Measurements from ENCODE around the gene ZC3HAV1L.
"Not testable (repeated sequence)": the region's sequence is repeated elsewhere in the genome, so short reads cannot be mapped to it uniquely, and the experiment has no call there.

ZC3HAV1L gene

GRCh38 chr7:139060695-139061237 lies 24.9 kb upstream of the ZC3HAV1L start:
- Histone ChIP-seq H3K36me3 (peaks cover 94% of the 10 kb centered on the region), H3K27me3 (no peaks in the 10 kb centered on the region), H3K9me3 (no peaks in the 10 kb centered on the region), H3K4me3 (ENCODE audit: low read depth in 1 of 2, low read length in 1 of 2) (no peak overlapping the region), H3K4me1 (ENCODE audit: control insufficient read depth in 1 of 2, insufficient read depth in 1 of 2, low read depth in 1 of 2, low read length in 1 of 2) (no peaks in the 10 kb centered on the region), H3K27ac (peak overlapping the region; percentile 19)
- TF ChIP-seq CTCF (IDR thresholded peaks at IDR 0.05) = no peak

- H3K36me3 ChIP-seq = peaks cover 94% of the 10 kb centered on the region
- no peaks in the 10 kb centered on the region for H3K9me3 ChIP-seq
- no peak overlapping the region for H3K4me3 ChIP-seq (ENCODE audit: low read depth in 1 of 2, low read length in 1 of 2)
- no peak overlapping the region for H3K27ac ChIP-seq
- no peak for TF ChIP-seq CTCF (IDR thresholded peaks at IDR 0.05)
- no peaks in the 10 kb centered on the region for H3K4me1 ChIP-seq (ENCODE audit: control insufficient read depth in 1 of 2, insufficient read depth in 1 of 2, low read depth in 1 of 2, low read length in 1 of 2)
- no peaks in the 10 kb centered on the region for H3K27me3 ChIP-seq
Measured at GRCh38 chr7:139059905-139060304, 24.1 kb upstream of the ZC3HAV1L start.

GRCh38 chr7:139058943-139059342 lies 23.1 kb upstream of the ZC3HAV1L start:
- TF ChIP-seq CTCF (IDR thresholded peaks at IDR 0.05) = no peak
- no peak overlapping the region for H3K27ac ChIP-seq

GRCh38 chr7:139055674-139056073 lies 19.8 kb upstream of the ZC3HAV1L start:
- Histone ChIP-seq H3K36me3 (peaks cover 95% of the 10 kb centered on the region), H3K4me1 (ENCODE audit: control insufficient read depth in 1 of 2, insufficient read depth in 1 of 2, low read depth in 1 of 2, low read length in 1 of 2) (no peaks in the 10 kb centered on the region), H3K27ac (no peak overlapping the region), H3K27me3 (no peaks in the 10 kb centered on the region), H3K4me3 (ENCODE audit: low read depth in 1 of 2, low read length in 1 of 2) (no peak overlapping the region), H3K9me3 (no peaks in the 10 kb centered on the region)
- TF ChIP-seq CTCF (IDR thresholded peaks at IDR 0.05) = no peak

More at GRCh38 chr7:139058943-139059342, 23.1 kb upstream of the ZC3HAV1L start:
- no peaks in the 10 kb centered on the region for H3K27me3 ChIP-seq
- H3K36me3 ChIP-seq = peaks cover 94% of the 10 kb centered on the region
- no peak overlapping the region for H3K4me3 ChIP-seq (ENCODE audit: low read depth in 1 of 2, low read length in 1 of 2)
- H3K9me3 ChIP-seq = no peaks in the 10 kb centered on the region
- no peaks in the 10 kb centered on the region for H3K4me1 ChIP-seq (ENCODE audit: control insufficient read depth in 1 of 2, insufficient read depth in 1 of 2, low read depth in 1 of 2, low read length in 1 of 2)

GRCh38 chr7:139054656-139055055 lies 18.8 kb upstream of the ZC3HAV1L start:
- H3K9me3 ChIP-seq; H3K4me1 ChIP-seq (ENCODE audit: control insufficient read depth in 1 of 2, insufficient read depth in 1 of 2, low read depth in 1 of 2, low read length in 1 of 2); H3K27ac ChIP-seq; H3K27me3 ChIP-seq; H3K4me3 ChIP-seq (ENCODE audit: low read depth in 1 of 2, low read length in 1 of 2): not testable (repeated sequence)
- peaks cover 95% of the 10 kb centered on the region for H3K36me3 ChIP-seq

GRCh38 chr7:139054101-139054500 lies 18.3 kb upstream of the ZC3HAV1L start:
- no peaks in the 10 kb centered on the region for H3K4me1 ChIP-seq (ENCODE audit: control insufficient read depth in 1 of 2, insufficient read depth in 1 of 2, low read depth in 1 of 2, low read length in 1 of 2)
- H3K4me3 ChIP-seq (ENCODE audit: low read depth in 1 of 2, low read length in 1 of 2) = no peak overlapping the region
- TF ChIP-seq CTCF (IDR thresholded peaks at IDR 0.05) = no peak
- H3K36me3 ChIP-seq = peaks cover 95% of the 10 kb centered on the region
- H3K27me3 ChIP-seq = no peaks in the 10 kb centered on the region
- no peaks in the 10 kb centered on the region for H3K9me3 ChIP-seq
- no peak overlapping the region for H3K27ac ChIP-seq
